Esophagus muscularis mucosa (tissue), 3 donors: Measurements from ENCODE around the gene EIF4E.

ENCODE experiments used
- POLR2A ChIP-seq: fragments of 450-650 bp; IDR thresholded peaks from one replicate; pipeline ENCODE4 v1.6.1; 2017; ENCODE audit warnings: antibody characterized with exemption, moderate library complexity, mild to moderate bottlenecking, low read depth
- POLR2AphosphoS5 ChIP-seq, 2 donors: sonication (generic); formaldehyde crosslinking; IDR thresholded peaks; one replicate each; pipeline ENCODE4 v1.6.1; 2017; ENCODE audit warnings: antibody characterized with exemption in 2 of 2
- TF ChIP-seq, protein P1 (sequence below), 3 experiments: fragments of 200-600 bp in 2 of 3; fragments of 450-650 bp in 1 of 3; sonication (generic) in 2 of 3; IDR thresholded peaks; one replicate each; pipeline ENCODE4 v1.5.1; 2017 to 2019; ENCODE audit warnings: antibody characterized with exemption in 3 of 3, mild to moderate bottlenecking in 2 of 3, moderate library complexity in 1 of 3

DNA sequence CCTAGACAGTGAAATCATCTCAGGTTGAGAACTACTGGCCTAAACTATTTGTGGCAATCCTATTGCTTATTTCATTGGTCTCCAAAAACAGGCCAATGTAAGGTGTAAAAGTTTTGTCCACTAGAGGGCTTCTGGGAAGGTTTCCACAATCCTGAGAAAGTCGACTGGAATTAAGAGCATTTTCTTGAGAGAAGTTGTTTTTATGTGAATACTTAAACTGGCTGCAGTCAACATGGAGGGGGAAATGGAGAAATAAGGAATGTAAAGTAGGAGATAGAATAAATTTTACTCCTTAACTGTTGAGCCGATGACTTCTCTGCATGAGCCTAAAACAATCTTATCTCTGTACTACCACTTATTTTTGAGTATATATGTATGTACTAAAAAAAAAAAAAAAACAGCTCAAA, 11.0 kb upstream of the EIF4E start:
- TF ChIP-seq, protein P1, sequence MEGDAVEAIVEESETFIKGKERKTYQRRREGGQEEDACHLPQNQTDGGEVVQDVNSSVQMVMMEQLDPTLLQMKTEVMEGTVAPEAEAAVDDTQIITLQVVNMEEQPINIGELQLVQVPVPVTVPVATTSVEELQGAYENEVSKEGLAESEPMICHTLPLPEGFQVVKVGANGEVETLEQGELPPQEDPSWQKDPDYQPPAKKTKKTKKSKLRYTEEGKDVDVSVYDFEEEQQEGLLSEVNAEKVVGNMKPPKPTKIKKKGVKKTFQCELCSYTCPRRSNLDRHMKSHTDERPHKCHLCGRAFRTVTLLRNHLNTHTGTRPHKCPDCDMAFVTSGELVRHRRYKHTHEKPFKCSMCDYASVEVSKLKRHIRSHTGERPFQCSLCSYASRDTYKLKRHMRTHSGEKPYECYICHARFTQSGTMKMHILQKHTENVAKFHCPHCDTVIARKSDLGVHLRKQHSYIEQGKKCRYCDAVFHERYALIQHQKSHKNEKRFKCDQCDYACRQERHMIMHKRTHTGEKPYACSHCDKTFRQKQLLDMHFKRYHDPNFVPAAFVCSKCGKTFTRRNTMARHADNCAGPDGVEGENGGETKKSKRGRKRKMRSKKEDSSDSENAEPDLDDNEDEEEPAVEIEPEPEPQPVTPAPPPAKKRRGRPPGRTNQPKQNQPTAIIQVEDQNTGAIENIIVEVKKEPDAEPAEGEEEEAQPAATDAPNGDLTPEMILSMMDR (IDR thresholded peaks at IDR 0.05): peak; percentile 59 to 76 (median 60)
- no peak for TF ChIP-seq POLR2A
- TF ChIP-seq POLR2AphosphoS5 (IDR thresholded peaks at IDR 0.05): no peak
